AG09319 (cell line): Measurements from ENCODE around the gene PLCD1.
"Not testable (repeated sequence)": the region's sequence is repeated elsewhere in the genome, so short reads cannot be mapped to it uniquely, and the experiment has no call there.

ENCODE experiments used
- DNase-seq: peaks from one replicate; pipeline ENCODE4 v3.0.0-alpha.2; 2010; ENCODE audit warnings: low read depth; ENCODE audit errors: extremely low read depth
- TF ChIP-seq, protein P1 (sequence below): IDR thresholded peaks from 2 replicates; pipeline ENCODE4 v1.5.1; 2011; ENCODE audit warnings: low read depth, mild to moderate bottlenecking, inconsistent platforms, low read length, moderate library complexity

PLCD1 gene

DNA sequence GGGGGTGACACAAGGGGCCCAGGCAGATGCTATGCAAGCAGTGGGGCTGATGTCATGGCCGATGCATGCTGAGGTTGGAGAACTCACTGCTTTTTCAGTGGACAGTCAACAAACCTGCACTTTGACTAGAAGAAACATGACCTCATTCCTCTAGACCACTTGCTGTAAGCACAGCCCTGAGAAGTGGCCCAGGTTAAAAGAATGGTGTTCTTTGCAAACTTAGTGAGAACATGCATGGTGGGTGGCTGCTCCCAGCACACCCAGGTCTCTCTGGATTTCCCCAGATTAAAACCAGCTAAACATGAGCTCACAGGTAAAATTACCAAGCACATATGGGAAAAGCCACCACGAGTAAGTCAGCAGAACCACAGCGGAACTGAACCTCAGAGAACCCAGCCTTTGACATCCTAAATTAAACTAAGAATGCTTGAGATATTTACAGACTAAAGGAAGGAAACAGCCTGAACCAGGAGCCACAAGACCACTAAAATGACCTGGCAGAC lies 25.1 kb upstream of the PLCD1 start:
- DNase-seq = no peak
- TF ChIP-seq, protein P1, sequence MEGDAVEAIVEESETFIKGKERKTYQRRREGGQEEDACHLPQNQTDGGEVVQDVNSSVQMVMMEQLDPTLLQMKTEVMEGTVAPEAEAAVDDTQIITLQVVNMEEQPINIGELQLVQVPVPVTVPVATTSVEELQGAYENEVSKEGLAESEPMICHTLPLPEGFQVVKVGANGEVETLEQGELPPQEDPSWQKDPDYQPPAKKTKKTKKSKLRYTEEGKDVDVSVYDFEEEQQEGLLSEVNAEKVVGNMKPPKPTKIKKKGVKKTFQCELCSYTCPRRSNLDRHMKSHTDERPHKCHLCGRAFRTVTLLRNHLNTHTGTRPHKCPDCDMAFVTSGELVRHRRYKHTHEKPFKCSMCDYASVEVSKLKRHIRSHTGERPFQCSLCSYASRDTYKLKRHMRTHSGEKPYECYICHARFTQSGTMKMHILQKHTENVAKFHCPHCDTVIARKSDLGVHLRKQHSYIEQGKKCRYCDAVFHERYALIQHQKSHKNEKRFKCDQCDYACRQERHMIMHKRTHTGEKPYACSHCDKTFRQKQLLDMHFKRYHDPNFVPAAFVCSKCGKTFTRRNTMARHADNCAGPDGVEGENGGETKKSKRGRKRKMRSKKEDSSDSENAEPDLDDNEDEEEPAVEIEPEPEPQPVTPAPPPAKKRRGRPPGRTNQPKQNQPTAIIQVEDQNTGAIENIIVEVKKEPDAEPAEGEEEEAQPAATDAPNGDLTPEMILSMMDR = no peak

DNA sequence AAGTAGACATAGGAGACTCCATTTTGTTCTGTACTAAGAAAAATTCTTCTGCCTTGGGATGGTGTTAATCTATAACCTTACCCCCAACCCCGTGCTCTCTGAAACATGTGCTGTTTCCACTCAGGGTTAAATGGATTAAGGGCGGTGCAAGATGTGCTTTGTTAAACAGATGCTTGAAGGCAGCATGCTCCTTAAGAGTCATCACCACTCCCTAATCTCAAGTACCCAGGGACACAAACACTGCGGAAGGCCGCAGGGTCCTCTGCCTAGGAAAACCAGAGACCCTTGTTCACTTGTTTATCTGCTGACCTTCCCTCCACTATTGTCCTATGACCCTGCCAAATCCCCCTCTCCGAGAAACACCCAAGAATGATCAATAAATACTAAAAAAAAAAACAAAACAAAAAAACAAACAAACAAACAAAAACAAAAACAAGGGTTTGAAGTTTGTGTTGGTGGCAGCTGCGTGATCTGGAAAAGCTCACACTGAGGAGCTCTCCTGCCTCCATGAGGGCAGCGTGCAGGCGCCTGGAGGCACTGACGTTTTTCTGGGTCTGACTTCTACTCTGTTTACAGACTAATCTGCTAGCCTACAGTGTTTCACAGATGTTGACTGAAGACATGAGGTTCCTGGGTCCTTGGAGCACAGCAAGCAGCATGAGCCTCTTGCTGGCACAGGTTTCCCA lies 24.5 kb upstream of the PLCD1 start:
- DNase-seq = not testable (repeated sequence)

- not testable (repeated sequence) for DNase-seq
Observed at GRCh38 chr3:38053286-38053685, 23.8 kb upstream of the PLCD1 start.

DNA sequence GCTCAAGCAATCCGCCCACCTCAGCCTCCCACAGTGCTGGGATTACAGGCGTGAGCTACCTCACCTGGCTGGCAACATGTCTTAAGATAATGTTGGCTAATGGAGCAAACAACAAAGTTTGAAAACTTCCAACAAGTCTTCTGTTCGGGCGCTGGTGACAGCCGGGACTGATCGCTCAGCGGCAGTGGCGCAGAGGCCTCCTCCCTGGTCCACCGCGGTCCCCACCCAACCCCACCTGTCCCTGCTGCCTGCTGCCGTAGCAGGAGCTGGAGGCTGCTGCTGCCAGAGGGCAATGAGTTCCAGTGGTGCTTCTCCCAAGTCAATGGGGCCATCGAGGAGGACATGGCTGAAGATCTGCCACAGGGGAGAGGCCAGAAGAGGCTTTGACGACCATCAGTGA lies 21.7 kb upstream of the PLCD1 start:
- no peak for DNase-seq
- TF ChIP-seq, protein P1 = no peak

DNA sequence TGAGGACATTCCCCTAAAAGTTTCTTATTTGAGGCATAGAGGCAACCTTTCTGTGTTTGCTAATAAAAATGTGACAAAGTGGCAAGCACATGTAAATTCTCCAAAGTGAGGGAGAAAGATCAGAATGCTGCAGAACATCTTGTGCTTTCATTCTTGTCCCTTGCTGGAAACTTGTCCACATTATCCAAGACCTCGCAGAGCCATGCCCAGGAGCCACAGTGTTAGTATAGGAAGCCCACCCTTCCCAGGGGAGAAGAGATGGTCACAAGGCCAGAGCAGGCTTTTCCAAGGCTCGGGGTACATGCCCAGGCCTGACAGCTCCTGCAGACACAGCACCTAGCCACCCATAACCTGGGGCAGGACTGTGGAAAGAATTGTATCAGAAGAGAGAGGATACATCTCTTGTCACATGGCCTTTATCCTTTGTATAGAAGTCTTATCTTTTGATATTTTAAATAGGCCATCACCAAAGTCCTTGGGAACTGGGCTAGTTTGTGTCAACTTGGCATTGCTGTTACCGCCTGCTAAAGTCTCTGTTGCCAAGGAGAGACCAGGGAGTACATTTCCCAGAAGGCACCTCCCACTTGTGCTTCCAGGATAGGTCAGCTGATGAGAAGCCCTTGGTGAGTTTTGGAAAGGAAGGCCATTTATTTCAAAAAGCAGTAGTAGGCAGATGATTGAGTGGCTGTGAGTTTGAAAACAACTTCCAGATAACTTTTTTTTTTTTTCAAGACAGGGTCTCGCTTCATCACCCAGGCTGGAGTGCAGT lies 20.1 kb upstream of the PLCD1 start:
- no peak for DNase-seq
- TF ChIP-seq, protein P1 = no peak

- no peak for DNase-seq
- TF ChIP-seq, protein P1 = no peak
Observed at GRCh38 chr3:38047896-38048295, 18.5 kb upstream of the PLCD1 start.

DNA sequence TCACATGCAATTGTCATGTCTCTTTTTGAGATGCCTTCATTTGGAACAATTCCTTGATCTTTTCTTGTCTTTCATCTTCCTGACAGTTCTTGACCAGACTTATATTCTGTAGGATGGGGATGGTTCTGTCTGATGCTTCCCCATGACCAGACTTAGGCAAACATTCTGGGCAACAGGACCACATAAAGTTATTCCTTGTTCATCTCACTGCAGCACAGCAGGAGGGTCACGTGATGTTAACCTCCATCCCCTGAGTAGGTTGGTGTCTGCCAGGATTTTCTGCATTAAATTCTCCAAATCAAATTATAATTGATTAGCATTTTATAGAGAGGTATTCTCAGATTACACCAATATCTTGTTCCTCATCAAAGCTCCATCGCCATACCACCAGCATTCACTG lies 17.4 kb upstream of the PLCD1 start:
- no peak for DNase-seq
- TF ChIP-seq, protein P1 = no peak

DNA sequence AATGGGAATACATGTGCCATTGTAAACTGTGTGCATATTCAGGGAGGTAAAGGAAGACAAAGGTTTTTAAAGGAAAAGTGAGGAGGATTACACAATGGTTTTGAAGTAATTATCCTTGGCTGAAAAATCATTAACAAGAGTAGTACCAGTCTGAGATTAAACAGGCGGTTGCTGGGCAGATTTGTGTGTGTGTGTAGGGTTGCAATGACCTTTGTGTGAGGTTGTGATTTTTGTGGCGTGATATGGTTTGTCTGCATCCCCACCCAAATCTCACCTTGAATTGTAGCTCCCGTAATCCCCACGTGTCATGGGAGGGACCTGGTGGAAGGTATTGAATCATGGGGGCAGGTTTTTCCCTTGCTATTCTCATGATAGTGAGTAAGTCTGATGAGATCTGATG lies 16.6 kb upstream of the PLCD1 start:
- no peak for DNase-seq
- TF ChIP-seq, protein P1 = no peak
